Measurements from ENCODE around the gene CNTNAP5. TPM values are rescaled to one million over a fixed set of nuclear protein-coding genes. Genes with fewer than 3 reads are reported as not detected.

The CNTNAP5 gene
- total RNA-seq, 1 donor from 2014 or later = not detected

- DNase-seq = no peak
These were observed 38.5 kb downstream of the CNTNAP5 start for GRCh38 chr2:124063596-124063995.

GRCh38 chr2:124065636-124066035 is 40.5 kb downstream of the CNTNAP5 start:
- DNase-seq = no peak

- no peak for DNase-seq
These were observed 41.7 kb downstream of the CNTNAP5 start for GRCh38 chr2:124066776-124067175.

- no peak for DNase-seq
These were observed 54.0 kb downstream of the CNTNAP5 start for GRCh38 chr2:124079045-124079444.

GRCh38 chr2:124080281-124081153 is 55.4 kb downstream of the CNTNAP5 start:
- DNase-seq = no peak

- DNase-seq = no peak
These were observed 56.1 kb downstream of the CNTNAP5 start for GRCh38 chr2:124081154-124081716.

- DNase-seq = no peak
These were observed 63.5 kb downstream of the CNTNAP5 start for GRCh38 chr2:124088616-124089015.

GRCh38 chr2:124091721-124092120 is 66.6 kb downstream of the CNTNAP5 start:
- DNase-seq = no peak

- no peak for DNase-seq
These were observed 67.6 kb downstream of the CNTNAP5 start for GRCh38 chr2:124092651-124093050.

- no peak for DNase-seq
These were observed 79.8 kb downstream of the CNTNAP5 start for GRCh38 chr2:124104914-124105313.

- DNase-seq = no peak
These were observed 87.1 kb downstream of the CNTNAP5 start for GRCh38 chr2:124112206-124112605.

GRCh38 chr2:124112966-124113365 is 87.9 kb downstream of the CNTNAP5 start:
- no peak for DNase-seq

GRCh38 chr2:124120246-124120645 is 95.2 kb downstream of the CNTNAP5 start:
- DNase-seq = no peak

- no peak for DNase-seq
These were observed 96.0 kb downstream of the CNTNAP5 start for GRCh38 chr2:124121106-124121505.

- no peak for DNase-seq
These were observed 96.7 kb downstream of the CNTNAP5 start for GRCh38 chr2:124121760-124122275.

GRCh38 chr2:124122340-124122739 is 97.3 kb downstream of the CNTNAP5 start:
- no peak for DNase-seq

GRCh38 chr2:124131276-124131675 is 106.2 kb downstream of the CNTNAP5 start:
- DNase-seq = no peak

- DNase-seq = no peak
These were observed 111.0 kb downstream of the CNTNAP5 start for GRCh38 chr2:124136110-124136509.

GRCh38 chr2:124138076-124138475 is 113.0 kb downstream of the CNTNAP5 start:
- DNase-seq = no peak

GRCh38 chr2:124145982-124146381 is 120.9 kb downstream of the CNTNAP5 start:
- DNase-seq = no peak

- DNase-seq = no peak
These were observed 122.5 kb downstream of the CNTNAP5 start for GRCh38 chr2:124147552-124147951.

- no peak for DNase-seq
These were observed 124.5 kb downstream of the CNTNAP5 start for GRCh38 chr2:124149571-124149970.

GRCh38 chr2:124151691-124152090 is 126.6 kb downstream of the CNTNAP5 start:
- no peak for DNase-seq

GRCh38 chr2:124153713-124154112 is 128.6 kb downstream of the CNTNAP5 start:
- no peak for DNase-seq
